C4-2B (cell line): ENCODE results near the gene TSPAN7.

Experiments used
- ZFX ChIP-seq: fragments of 450-650 bp; IDR thresholded peaks from 2 replicates; pipeline ENCODE4 v1.6.1; 2017
- TF ChIP-seq, protein P1 (sequence below): fragments of 450-650 bp; conservative IDR thresholded peaks from 2 replicates; pipeline ENCODE4 v1.5.1; 2017; ENCODE audit warnings: mild to moderate bottlenecking

DNA sequence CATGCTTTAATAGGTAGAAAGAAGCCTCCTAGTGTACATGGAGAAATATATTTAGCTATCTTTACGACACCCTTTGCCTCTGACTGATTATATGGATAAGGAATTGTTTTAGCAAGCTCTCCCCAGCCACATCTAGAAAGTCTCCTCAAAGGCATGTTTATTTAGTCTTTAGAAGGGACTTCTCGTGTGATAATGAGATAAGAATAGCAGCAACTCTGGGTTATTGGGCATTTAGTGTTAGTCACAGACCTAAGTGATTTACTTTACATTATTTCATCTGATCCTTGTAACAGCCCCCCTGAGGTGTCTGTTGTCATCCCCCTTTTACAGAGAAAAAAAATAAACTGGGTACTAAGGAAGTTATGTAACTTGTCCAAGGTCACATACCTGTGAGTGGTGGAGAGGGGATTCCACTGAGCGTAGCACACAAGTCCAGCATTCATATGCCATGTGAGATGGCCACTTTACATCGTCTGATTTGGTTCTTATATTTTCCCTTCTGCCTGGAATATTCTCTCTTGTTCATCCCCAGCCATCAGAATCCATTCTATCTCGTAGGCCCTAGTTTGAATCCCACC, 77.7 kb downstream of the TSPAN7 start:
- TF ChIP-seq, protein P1, sequence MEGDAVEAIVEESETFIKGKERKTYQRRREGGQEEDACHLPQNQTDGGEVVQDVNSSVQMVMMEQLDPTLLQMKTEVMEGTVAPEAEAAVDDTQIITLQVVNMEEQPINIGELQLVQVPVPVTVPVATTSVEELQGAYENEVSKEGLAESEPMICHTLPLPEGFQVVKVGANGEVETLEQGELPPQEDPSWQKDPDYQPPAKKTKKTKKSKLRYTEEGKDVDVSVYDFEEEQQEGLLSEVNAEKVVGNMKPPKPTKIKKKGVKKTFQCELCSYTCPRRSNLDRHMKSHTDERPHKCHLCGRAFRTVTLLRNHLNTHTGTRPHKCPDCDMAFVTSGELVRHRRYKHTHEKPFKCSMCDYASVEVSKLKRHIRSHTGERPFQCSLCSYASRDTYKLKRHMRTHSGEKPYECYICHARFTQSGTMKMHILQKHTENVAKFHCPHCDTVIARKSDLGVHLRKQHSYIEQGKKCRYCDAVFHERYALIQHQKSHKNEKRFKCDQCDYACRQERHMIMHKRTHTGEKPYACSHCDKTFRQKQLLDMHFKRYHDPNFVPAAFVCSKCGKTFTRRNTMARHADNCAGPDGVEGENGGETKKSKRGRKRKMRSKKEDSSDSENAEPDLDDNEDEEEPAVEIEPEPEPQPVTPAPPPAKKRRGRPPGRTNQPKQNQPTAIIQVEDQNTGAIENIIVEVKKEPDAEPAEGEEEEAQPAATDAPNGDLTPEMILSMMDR: no peak
- TF ChIP-seq ZFX: no peak
